Erythroblast (primary cell): ENCODE measurements around the gene DIPK1C.

ENCODE experiments used
- GATA1 ChIP-seq: IDR thresholded peaks from 2 replicates; pipeline ENCODE4 v1.6.1; 2011; ENCODE audit warnings: low read depth, mild to moderate bottlenecking, control low read depth, low read length, moderate library complexity
- POLR2A ChIP-seq: IDR thresholded peaks from 2 replicates; pipeline ENCODE4 v1.6.1; 2011; ENCODE audit warnings: mild to moderate bottlenecking, low read length

GRCh38 chr18:74473976-74474640, 17.0 kb upstream of the DIPK1C start:
- TF ChIP-seq POLR2A (no peak), GATA1 (no peak)
